Stimulated activated CD4-positive, alpha-beta T cell treated with anti-CD3 and anti-CD28 coated beads, Interleukin-4, amount 100 ng/mL, for 1 hour (primary cell): ENCODE measurements around the gene CRYL1.

Experiments used
- DNase-seq: peaks from one replicate; pipeline ENCODE4 v3.0.0-alpha.2; 2020

CRYL1 gene

GRCh38 chr13:20362484-20363041 is 163.1 kb downstream of the CRYL1 start:
- DNase-seq, result no peak

- no peak for DNase-seq
These were observed 164.7 kb downstream of the CRYL1 start for GRCh38 chr13:20360835-20361412.

GRCh38 chr13:20360041-20360491 is 165.6 kb downstream of the CRYL1 start:
- no peak for DNase-seq

- no peak for DNase-seq
These were observed 166.3 kb downstream of the CRYL1 start for GRCh38 chr13:20359335-20359734.

GRCh38 chr13:20358022-20358421 is 167.6 kb downstream of the CRYL1 start:
- no peak for DNase-seq

GRCh38 chr13:20356444-20356843 is 169.2 kb downstream of the CRYL1 start:
- DNase-seq, result no peak

- DNase-seq, result no peak
These were observed 170.9 kb downstream of the CRYL1 start for GRCh38 chr13:20354722-20355121.

GRCh38 chr13:20353973-20354372 is 171.7 kb downstream of the CRYL1 start:
- no peak for DNase-seq
